IPS DF 19.7 (cell line): Measurements from ENCODE around the gene CNTNAP1.

ENCODE experiments used
- DNase-seq: peaks from one replicate; pipeline ENCODE4 v3.0.0-alpha.2; 2013; ENCODE audit warnings: low read depth, low spot score

Gene CNTNAP1

DNA sequence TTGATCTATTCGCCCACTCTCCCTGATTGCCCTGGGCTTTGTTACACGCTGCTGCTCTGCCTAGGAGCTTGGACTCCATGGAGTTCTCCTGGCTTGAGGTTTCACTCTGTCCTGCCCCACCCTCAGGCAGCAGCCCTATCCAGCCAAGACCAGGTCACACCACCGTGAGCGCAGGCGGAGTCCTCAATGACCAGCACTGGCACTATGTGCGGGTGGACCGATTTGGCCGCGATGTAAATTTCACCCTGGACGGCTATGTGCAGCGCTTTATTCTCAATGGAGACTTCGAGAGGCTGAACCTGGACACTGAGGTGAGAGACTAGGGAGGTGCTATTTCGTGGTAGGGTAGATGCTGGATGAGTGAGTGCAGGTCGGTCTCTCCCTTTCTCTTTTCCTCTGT, 3.5 kb downstream of the CNTNAP1 start:
- no peak for DNase-seq

DNA sequence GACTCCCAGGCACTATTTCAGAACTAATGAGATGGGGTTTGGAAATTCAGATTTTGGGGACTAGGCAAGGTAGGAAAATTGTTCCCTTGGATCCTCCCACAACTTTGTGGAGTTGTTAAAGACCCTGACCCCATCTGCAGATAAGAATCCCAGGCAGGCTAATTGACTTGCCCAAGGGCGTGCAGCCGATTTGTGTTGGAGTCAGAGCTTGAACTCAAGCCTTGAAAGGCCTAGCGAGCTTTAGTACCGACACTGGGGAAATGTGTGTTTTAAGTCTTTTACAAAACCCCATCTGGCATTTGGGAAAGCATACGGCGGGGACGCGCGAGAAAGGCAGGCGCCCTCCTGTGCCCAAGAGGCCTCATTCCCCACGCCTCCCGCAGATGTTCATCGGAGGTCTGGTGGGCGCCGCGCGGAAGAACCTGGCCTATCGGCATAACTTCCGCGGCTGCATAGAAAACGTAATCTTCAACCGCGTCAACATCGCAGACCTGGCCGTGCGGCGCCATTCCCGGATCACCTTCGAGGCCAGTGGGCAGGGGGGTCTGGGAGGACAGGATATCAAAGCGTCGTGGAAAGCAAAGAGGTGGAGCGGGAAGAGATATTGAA, 4.3 kb downstream of the CNTNAP1 start:
- no peak for DNase-seq

DNA sequence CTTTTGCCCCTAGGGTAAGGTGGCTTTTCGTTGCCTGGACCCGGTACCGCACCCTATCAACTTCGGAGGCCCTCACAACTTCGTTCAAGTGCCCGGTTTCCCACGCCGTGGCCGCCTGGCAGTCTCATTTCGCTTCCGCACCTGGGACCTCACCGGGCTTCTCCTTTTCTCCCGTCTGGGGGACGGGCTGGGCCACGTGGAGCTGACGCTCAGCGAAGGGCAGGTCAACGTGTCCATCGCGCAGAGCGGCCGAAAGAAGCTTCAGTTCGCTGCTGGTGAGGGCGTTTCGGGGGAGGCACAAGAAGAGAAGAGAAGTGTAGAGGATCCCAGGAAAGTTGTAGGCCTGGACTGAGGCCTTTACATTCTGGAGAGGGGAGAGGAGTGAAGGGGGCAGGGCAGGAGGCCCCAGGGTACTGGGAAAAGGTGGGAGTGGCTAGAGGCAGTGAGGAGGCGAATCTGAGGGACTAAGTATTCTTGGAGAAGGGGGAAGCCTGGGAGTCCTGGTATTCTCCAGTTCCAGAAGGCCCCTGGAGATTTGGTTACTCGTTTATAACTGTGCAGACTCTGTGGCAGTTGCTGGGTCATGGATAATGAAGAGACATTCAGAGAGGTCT, 5.5 kb downstream of the CNTNAP1 start:
- no peak for DNase-seq

DNA sequence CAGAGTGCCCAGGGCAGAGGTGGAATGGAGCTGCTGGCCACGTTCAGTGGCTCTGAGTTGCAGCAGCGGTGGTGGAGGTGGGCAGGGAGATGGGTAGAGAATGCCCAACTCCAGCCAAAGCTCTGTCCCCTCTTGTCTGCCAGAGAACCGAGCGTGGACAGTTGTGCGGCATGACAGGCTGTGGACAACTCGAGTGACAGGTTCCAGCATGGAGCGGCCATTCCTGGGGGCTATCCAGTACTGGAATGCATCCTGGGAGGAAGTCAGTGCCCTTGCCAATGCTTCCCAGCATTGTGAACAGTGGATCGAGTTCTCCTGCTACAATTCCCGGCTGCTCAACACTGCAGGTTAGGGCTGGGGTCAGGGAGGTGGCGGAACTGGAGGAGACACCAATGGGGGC, 8.3 kb downstream of the CNTNAP1 start:
- no peak for DNase-seq

DNA sequence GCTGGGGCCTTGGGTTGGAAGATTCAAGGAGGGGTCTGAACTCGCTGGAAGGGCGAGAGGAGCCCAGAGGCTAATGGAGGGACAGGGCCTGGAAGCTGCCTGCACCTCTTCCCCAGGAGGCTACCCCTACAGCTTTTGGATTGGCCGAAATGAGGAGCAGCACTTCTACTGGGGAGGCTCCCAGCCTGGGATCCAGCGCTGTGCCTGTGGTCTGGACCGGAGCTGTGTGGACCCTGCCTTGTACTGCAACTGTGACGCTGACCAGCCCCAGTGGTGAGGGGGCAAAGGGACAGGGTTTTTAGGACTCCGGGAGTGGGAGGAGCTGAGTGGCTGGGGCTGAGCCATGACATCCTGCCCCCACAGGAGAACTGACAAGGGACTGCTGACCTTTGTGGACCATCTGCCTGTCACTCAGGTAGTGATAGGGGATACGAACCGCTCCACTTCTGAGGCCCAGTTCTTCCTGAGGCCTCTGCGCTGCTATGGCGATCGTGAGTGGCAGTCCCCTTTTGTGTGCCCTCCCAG, 8.8 kb downstream of the CNTNAP1 start:
- no peak for DNase-seq

DNA sequence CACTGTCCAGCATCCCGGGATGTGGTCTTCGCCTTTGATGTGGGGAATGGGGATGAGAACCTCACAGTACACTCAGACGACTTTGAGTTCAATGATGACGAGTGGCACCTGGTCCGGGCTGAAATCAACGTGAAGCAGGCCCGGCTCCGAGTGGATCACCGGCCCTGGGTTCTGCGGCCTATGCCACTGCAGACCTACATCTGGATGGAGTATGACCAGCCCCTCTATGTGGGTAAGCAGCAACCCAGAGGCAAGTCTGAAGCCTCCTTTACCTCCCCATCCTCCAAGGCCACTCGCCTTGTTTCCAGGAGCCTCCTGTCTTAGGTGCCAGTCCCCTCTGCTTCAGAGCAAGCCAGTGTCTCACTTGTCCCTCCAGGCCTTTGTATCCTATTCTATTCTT, 10.2 kb downstream of the CNTNAP1 start:
- DNase-seq: no peak

DNA sequence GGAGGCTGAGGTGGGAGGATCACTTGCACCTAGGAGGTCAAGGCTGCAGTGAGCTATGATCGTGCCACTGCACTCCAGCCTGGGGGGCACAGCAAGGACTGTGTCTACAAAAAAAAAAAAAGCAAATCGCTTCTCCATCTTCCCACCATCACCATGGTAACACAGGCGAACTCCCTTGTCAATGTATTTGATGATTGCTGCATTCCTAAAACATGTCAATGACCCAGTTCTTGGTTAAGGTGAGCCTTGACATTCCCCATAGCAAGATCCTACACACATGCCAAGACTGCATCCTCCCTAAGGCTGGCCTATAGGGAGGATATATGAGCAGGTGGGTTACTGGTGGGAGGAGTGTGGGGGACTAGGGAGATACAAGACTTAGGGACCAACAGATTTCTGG, 12.2 kb downstream of the CNTNAP1 start:
- no peak for DNase-seq

DNA sequence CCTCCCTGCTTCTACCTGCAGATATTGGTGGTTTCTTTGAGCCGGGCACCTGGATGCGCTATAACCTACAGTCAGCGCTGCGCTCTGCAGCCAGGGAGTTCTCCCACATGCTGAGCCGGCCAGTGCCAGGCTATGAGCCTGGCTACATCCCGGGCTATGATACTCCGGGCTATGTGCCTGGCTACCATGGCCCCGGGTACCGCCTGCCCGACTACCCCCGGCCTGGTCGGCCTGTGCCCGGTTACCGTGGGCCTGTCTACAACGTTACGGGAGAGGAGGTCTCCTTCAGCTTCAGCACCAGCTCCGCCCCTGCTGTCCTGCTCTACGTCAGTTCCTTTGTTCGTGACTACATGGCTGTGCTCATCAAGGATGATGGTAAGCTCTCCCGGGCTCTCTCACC, 13.2 kb downstream of the CNTNAP1 start:
- no peak for DNase-seq

DNA sequence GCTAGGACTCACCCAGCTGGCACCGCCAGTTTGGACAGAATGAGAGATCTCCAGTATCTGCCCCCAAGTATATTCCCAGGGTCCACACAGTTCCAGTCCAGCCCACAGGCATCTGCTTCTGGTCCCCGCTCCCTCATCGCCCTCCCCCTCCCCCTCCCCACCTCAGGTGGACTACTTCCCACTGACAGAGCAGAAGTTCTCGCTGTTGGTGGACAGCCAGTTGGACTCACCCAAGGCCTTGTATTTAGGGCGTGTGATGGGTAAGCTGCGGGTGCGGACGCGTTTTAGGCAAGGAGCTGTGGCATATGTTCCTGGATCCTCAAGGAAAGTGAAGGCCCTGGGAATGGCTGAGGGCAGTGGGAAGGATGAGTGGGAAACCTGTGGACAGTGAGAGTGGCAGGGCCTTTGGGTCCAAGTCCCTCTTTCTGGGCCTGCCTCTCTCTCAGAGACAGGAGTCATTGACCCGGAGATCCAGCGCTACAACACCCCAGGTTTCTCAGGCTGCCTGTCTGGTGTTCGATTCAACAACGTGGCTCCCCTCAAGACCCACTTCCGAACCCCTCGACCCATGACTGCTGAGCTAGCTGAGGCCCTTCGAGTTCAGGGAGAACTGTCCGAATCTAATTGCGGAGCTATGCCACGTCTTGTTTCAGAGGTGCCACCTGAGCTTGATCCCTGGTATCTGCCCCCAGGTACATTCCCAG, 14.9 kb downstream of the CNTNAP1 start:
- DNase-seq: no peak

DNA sequence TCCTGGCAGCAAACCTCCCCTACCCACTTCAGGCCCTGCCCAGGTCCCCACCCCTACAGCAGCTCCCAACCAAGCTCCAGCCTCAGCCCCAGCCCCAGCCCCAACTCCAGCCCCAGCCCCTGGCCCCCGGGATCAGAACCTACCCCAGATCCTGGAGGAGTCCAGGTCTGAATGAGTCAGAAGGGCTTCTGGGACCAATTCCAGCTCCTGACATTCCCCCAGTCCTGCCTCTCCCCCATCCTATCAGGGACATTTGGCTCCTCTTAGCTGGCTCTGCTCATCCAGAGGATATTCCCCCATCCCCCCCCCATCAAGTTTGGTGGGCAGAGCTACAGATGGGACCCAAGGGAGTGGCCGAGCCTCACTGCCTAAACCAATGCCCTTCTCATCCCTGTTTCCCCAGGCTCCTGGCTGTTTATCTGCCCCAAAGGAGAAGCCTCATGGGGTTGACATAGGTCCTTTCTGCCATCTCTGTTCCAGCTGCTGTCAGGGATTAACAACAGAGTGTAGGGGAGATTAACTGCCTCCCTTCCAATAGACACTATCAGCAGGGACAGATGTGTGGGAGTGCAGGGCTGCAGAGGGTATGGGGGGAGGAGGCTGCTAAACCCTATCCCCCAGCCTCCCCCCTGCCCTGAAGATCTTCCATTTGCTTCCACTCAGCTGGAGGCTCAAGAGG, 16.5 kb downstream of the CNTNAP1 start:
- DNase-seq: no peak

DNA sequence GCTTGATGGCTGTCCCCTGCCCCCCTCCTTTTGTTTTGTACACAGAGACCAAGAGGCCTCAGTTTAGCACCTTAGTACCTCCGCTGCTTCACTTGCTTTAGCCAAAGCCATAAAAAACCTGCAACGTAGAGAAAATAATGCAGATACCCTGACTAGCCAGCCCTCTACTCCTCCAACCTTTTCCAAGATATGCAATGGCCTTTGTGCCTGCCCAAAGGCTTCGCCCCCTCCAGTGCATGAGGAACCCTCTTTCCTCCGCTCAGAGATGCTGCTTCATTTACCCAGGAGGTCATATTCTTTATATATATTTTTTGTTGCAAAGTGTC, 17.0 kb downstream of the CNTNAP1 start:
- no peak for DNase-seq

DNA sequence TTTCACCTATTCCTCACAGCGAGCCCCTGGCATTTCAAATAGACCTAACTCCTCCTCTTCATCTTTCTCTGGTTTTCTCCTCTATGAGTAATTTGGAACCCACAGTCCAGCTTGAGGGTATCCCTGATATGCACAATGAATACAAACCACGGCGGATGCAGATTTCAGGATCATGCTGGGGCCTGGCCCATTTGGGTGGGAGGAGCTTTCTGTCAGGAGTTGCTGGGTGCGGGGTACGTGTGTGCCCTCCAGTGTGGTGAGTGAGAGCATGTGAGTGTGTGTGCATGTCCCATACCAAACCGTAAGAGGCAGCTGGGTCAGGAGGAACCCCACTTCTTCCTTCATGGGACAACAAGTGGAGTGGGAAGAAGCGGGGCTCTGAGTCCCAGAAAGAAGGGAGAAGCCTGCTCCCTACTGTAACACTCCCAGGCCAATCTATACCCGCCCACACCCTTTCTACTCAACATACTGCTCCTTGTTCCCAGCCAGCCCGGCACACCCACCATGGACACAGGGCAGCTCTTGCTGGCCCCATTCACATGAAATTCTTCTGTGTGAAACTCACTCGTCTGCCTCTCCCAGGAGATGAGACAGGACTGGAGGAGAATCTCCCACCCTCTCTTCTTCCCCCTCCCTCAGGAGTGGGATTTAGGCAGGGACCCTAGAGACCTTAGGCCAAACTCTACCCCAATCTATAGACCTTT, 18.4 kb downstream of the CNTNAP1 start:
- no peak for DNase-seq

DNA sequence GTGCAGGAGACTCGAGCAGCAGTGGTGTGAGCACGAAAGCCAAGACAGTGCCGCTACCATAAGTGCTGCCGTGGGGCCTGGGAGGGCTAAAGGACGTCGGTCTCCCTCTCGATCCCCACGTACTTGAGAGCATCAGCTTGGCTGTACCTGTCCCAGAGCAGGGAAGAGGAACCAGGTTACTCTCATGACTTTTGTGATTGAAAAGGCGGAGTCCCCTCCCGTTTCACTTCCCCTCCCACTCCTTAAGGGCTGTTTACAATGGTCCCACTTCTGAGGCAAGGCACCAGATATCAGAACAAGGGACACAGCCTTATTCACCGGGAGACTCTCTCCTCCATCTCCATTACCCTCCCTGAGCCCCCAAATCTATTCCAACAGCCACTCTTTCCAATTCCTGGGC, 20.1 kb downstream of the CNTNAP1 start:
- DNase-seq: no peak

DNA sequence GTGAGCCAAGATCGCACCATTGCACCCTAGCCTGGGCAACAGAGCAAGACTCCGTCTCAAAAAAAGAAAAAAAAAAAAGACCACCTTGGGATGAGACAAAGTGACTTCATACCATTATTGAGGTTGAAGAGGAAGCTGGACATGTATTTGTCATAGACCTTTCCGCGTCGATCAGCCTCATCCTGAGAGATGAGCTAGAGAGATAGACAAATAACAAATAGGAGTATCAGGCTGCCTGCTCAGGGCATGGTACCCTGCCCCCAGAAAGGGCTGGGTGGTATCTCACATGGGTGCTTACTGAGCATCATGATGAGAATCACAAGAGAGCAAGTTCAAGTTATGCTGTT, 22.1 kb downstream of the CNTNAP1 start:
- DNase-seq: no peak

DNA sequence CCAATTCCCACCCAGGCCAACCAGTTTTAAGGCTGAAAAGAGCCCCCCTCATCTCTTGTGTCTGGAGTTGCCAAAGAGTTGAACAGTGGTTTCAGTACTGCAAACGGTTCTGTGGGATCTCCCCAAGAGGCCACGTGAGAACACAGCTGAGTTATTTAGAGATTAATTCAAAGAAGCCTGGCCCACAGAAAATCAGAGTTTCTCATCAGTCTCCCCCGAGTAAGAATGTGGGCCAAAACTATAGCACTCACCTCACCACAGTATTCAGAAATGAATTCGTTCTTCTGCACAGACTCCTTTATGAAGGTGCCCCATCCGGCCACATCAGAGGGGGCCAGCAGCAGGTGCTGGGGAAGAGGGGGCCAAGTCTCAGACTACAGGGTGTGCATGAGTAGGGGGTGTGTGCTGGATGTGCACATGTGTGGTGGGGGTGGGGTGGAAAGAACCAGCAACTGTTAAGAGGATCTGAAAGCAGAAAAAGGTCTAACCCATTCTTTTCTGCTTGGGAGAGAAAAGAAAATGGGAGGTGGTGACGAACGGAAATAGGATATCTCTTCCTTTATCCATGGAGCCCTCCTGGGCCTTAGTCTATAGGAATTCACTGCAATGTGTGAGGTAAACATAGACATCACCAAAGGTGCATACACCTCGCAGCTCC, 22.6 kb downstream of the CNTNAP1 start:
- DNase-seq: no peak

DNA sequence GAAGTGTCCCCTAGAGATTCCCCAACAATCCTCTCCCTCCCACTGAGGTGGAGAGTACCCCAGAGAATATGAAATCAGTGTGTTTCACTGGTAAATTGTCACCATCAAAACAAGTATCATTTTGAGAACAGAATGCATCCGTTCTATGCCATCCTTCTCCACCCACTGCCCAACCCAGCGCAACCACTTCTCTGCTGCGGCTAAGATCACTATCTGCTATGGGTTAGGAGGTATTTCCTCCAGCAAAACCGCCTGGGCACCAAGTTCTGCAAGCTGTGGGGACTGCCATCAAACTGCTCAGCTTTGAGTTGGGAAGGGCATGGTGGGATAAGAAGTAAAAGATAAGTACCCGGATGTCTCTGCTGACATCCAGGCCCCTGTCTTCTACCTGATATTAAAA, 24.4 kb downstream of the CNTNAP1 start:
- DNase-seq: no peak

DNA sequence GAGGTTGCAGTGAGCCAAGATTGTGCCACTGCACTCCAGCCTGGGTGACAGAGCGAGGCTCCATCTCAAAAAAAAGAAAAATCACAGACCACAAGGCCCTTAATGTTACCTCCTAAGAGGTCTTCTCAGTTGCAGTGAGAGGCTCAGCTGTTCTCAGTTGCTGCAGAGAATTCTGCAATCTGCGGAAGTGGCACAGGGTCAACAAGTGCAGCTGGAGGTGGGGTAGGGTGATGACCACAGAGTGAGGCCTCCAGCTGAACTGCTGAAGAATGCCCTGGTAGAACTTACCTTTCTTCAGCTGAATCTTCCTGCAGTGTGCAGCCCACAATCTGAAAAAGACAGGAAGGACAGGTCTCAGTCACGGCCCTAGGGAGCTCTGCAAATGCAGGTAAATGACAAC, 26.3 kb downstream of the CNTNAP1 start:
- DNase-seq: no peak

DNA sequence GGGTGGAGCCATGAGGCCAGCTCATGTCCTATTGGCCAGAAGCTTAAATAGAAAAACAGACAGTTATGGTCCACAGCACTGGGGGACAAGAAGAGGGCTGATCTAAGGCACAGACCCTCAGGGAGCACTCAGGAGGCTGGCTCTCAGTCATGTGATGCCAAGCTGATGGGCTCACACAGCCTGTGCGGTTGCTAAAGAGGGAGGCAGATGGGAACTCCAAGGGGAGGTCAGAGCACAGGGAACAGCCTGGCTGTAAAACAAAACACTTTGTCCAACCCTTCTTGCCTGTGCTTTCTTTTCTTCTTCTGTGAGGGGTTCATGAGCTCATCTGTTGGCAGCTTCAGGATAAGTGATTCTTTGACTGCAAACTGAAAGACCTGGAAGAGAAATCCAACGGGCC, 27.2 kb downstream of the CNTNAP1 start:
- no peak for DNase-seq

DNA sequence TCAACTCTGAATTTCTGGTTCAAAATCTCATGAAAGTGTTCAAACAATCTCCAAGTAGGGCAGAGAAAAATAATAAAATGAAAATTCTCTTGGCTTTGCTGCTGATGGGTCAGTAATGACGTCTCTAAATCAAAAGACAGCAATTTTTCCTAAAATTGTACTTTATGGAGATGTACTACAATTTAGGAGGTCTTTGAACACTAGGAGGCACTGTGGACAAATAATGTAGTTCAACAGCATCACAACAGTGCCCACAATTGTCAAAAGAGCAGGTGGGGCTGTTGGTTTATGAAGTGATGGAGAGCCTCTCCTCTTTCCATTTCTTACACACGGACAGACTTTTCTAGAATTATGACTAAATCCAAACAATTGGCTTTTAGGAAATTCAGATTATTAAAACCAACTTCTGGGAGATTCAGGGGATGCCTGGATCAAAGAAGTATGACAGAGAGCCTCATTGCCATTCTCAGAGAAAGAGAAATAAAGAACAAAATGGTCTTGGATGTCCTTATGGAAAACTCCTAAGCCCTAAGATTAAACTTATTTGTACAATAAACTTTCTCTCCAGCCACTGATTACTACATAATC, 38.8 kb downstream of the CNTNAP1 start:
- DNase-seq: peak; percentile 15

DNA sequence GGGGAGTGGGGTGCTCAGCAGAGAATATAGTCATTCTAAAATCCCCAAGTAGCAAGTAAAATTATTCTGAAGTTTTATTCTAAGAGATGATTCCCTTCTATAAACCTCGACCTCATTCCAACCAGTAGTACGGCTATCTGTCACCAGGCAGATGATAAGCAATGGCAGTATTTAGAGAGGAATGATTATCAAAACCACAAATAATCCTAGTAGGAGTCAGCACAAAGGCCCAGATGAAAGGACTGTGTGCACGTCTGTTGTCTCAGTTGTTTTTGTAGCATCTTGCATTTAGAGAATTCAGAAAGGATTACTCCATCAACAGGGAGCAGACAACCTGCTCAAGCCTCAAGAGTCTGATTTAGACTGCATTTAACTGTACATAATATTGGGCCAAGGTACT, 41.3 kb downstream of the CNTNAP1 start:
- DNase-seq: no peak

DNA sequence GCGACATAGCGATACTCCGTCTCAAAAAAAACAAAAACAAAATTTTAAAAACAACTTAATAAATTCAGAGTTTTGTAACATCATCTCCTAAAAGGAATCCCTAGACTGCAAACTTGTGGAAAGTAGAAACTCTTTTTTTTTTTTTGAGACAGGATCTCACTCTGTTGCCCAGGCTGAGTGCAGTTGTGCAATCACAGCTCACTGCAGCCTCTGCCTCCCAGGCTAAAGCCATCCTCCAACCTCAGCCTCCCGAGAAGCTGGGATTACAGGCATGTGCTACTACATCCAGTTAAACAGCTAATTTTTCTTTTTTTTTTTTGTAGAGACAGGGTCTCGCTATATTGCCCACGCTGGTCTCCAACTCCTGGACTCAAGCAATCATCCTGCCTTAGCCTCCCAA, 42.8 kb downstream of the CNTNAP1 start:
- DNase-seq: no peak
